ENCODE results near the gene GNAQ. TPM values are rescaled to one million over a fixed set of nuclear protein-coding genes. Genes with fewer than 3 reads are reported as not detected.

The GNAQ gene
- total RNA-seq, 1 donor from 2014 or later, result 16.2 TPM

- DNase-seq (ENCODE audit: low spot score), result peak; percentile 64
- ATAC-seq, result peak; percentile 89
These were observed 54.4 kb downstream of the GNAQ start for GRCh38 chr9:77977210-77977611.

GRCh38 chr9:77975806-77976205 lies 55.8 kb downstream of the GNAQ start:
- ATAC-seq, result no peak

GRCh38 chr9:77975036-77975435 lies 56.6 kb downstream of the GNAQ start:
- no peak for ATAC-seq
- DNase-seq (ENCODE audit: low spot score), result no peak

More at GRCh38 chr9:77975806-77976205, 55.8 kb downstream of the GNAQ start:
- DNase-seq (ENCODE audit: low spot score), result no peak

- DNase-seq (ENCODE audit: low spot score), result no peak
- ATAC-seq, result no peak
These were observed 57.2 kb downstream of the GNAQ start for GRCh38 chr9:77974434-77974833.

- DNase-seq (ENCODE audit: low spot score) (no peak), ATAC-seq (no peak)
These were observed 62.5 kb downstream of the GNAQ start for GRCh38 chr9:77969083-77969482.

- ATAC-seq, result no peak
- DNase-seq (ENCODE audit: low spot score), result no peak
These were observed 63.1 kb downstream of the GNAQ start for GRCh38 chr9:77968506-77968905.

- ATAC-seq, result peak; percentile 69
- no peak for DNase-seq (ENCODE audit: low spot score)
These were observed 64.9 kb downstream of the GNAQ start for GRCh38 chr9:77966718-77967117.

GRCh38 chr9:77965445-77966123 lies 66.0 kb downstream of the GNAQ start:
- no peak for ATAC-seq
- no peak for DNase-seq (ENCODE audit: low spot score)

- no peak for DNase-seq (ENCODE audit: low spot score)
- ATAC-seq, result no peak
These were observed 67.4 kb downstream of the GNAQ start for GRCh38 chr9:77964258-77964657.

GRCh38 chr9:77961541-77961940 lies 70.1 kb downstream of the GNAQ start:
- ATAC-seq, result no peak
- DNase-seq (ENCODE audit: low spot score), result no peak

GRCh38 chr9:77960356-77961153 lies 71.1 kb downstream of the GNAQ start:
- ATAC-seq (peak; percentile 42), DNase-seq (ENCODE audit: low spot score) (no peak)

- no peak for ATAC-seq
- DNase-seq (ENCODE audit: low spot score), result no peak
These were observed 71.8 kb downstream of the GNAQ start for GRCh38 chr9:77959803-77960202.

- ATAC-seq (no peak), DNase-seq (ENCODE audit: low spot score) (no peak)
These were observed 74.0 kb downstream of the GNAQ start for GRCh38 chr9:77957652-77958051.

- ATAC-seq, result no peak
- DNase-seq (ENCODE audit: low spot score), result no peak
These were observed 75.1 kb downstream of the GNAQ start for GRCh38 chr9:77956555-77956954.

- ATAC-seq (no peak), DNase-seq (ENCODE audit: low spot score) (no peak)
These were observed 77.0 kb downstream of the GNAQ start for GRCh38 chr9:77954666-77955015.

- ATAC-seq (peak; percentile 65), DNase-seq (ENCODE audit: low spot score) (no peak)
These were observed 77.5 kb downstream of the GNAQ start for GRCh38 chr9:77954013-77954665.

GRCh38 chr9:77953590-77953989 lies 78.0 kb downstream of the GNAQ start:
- DNase-seq (ENCODE audit: low spot score), result no peak
- peak; percentile 58 for ATAC-seq

GRCh38 chr9:77952635-77953328 lies 78.8 kb downstream of the GNAQ start:
- ATAC-seq, result no peak
- DNase-seq (ENCODE audit: low spot score), result no peak

- no peak for DNase-seq (ENCODE audit: low spot score)
- no peak for ATAC-seq
These were observed 80.2 kb downstream of the GNAQ start for GRCh38 chr9:77951369-77951768.

GRCh38 chr9:77949751-77950436 lies 81.7 kb downstream of the GNAQ start:
- DNase-seq (ENCODE audit: low spot score) (no peak), ATAC-seq (no peak)

GRCh38 chr9:77947651-77948050 lies 84.0 kb downstream of the GNAQ start:
- ATAC-seq (no peak), DNase-seq (ENCODE audit: low spot score) (no peak)

Measured in left lobe of liver (tissue), 2 donors.